Hepatocyte (in vitro differentiated cells): Measurements from ENCODE around the gene UXS1. TPM values are rescaled to one million over a fixed set of nuclear protein-coding genes. Genes with fewer than 3 reads are reported as not detected.

Experiments
- DNase-seq: peaks from one replicate; pipeline ENCODE4 v3.0.0-alpha.2; 2016; ENCODE audit warnings: low spot score
- H2AFZ ChIP-seq: fragments of 200-600 bp; sonication (generic); 2 replicates; pipeline ENCODE4 v1.6.0; 2016; ENCODE audit warnings: antibody characterized with exemption, mild to moderate bottlenecking
- H3K27ac ChIP-seq: fragments of 200-600 bp; sonication (generic); 2 replicates; pipeline ENCODE4 v1.5.1; 2016; ENCODE audit warnings: mild to moderate bottlenecking
- H3K27me3 ChIP-seq: fragments of 200-600 bp; sonication (generic); 2 replicates; pipeline ENCODE4 v1.6.1; 2016
- H3K36me3 ChIP-seq: fragments of 200-600 bp; sonication (generic); replicated peaks from 2 replicates; pipeline ENCODE4 v1.5.1; 2016; ENCODE audit warnings: low read depth; ENCODE audit not compliant: insufficient read depth
- H3K4me1 ChIP-seq: fragments of 200-600 bp; sonication (generic); 2 replicates; pipeline ENCODE4 v1.5.1; 2016; ENCODE audit warnings: mild to moderate bottlenecking, moderate library complexity; ENCODE audit not compliant: insufficient read depth
- H3K4me2 ChIP-seq: fragments of 200-600 bp; sonication (generic); 2 replicates; pipeline ENCODE4 v1.6.0; 2016
- H3K4me3 ChIP-seq: fragments of 200-600 bp; sonication (generic); 2 replicates; pipeline ENCODE4 v1.5.1; 2016; ENCODE audit warnings: mild to moderate bottlenecking
- H3K79me2 ChIP-seq: fragments of 200-600 bp; sonication (generic); 2 replicates; pipeline ENCODE4 v1.6.0; 2017; ENCODE audit warnings: mild to moderate bottlenecking
- H3K9me2 ChIP-seq: fragments of 200-600 bp; sonication (generic); replicated peaks from 2 replicates; pipeline ENCODE4 v1.6.0; 2017; ENCODE audit warnings: mild to moderate bottlenecking; ENCODE audit not compliant: insufficient read depth
- H3K9me3 ChIP-seq: fragments of 200-600 bp; sonication (generic); 2 replicates; pipeline ENCODE4 v1.5.1; 2016; ENCODE audit warnings: low read depth, mild to moderate bottlenecking
- H4K20me1 ChIP-seq: fragments of 200-600 bp; sonication (generic); 2 replicates; pipeline ENCODE4 v1.6.0; 2016; ENCODE audit warnings: mild to moderate bottlenecking; ENCODE audit not compliant: insufficient read depth, poor library complexity, severe bottlenecking
- EZH2 ChIP-seq: fragments of 200-600 bp; sonication (generic); IDR thresholded peaks from 2 replicates; pipeline ENCODE4 v1.6.1; 2016; ENCODE audit warnings: antibody characterized with exemption, mild to moderate bottlenecking, borderline replicate concordance
- EZH2phosphoT487 ChIP-seq: fragments of 200-600 bp; sonication (generic); IDR thresholded peaks from one replicate; pipeline ENCODE4 v1.6.1; 2018; ENCODE audit warnings: antibody characterized with exemption, mild to moderate bottlenecking, low read depth, moderate library complexity; ENCODE audit not compliant: unreplicated experiment, severe bottlenecking
- WGBS: methylation state at CpG from one replicate; pipeline ENCODE4 v1.1.6; 2016; ENCODE audit warnings: low lambda C conversion rate; ENCODE audit errors: missing lambda C conversion rate; 5-methylcytosine and 5-hydroxymethylcytosine counted together
- polyA plus RNA-seq: library from polyadenylated mRNA; unstranded; fragments of >200 nt; fragmentation: Nextera tagmentation; extraction: Ambion mirVana; gene quantifications from 2 replicates; pipeline ENCODE4 v1.2.1, GENCODE V29; 2016
- total RNA-seq: library from RNA; depleted of rRNA; stranded (reverse); fragments of >200 nt; gene quantifications from 2 replicates; pipeline ENCODE4 v1.2.3, GENCODE V29; 2014
- TF ChIP-seq, protein P1 (sequence below): fragments of 200-600 bp; sonication (generic); IDR thresholded peaks from 2 replicates; pipeline ENCODE4 v1.5.1; 2016; ENCODE audit warnings: antibody characterized with exemption, mild to moderate bottlenecking; ENCODE audit not compliant: poor library complexity

UXS1 gene
- total and polyA plus RNA-seq, 2 experiments from 2014 or later = 46.5 to 83.2 TPM

- H3K4me3 ChIP-seq = no peak overlapping the region
- TF ChIP-seq EZH2phosphoT487 (no peak), EZH2 (no peak)
- TF ChIP-seq, protein P1, sequence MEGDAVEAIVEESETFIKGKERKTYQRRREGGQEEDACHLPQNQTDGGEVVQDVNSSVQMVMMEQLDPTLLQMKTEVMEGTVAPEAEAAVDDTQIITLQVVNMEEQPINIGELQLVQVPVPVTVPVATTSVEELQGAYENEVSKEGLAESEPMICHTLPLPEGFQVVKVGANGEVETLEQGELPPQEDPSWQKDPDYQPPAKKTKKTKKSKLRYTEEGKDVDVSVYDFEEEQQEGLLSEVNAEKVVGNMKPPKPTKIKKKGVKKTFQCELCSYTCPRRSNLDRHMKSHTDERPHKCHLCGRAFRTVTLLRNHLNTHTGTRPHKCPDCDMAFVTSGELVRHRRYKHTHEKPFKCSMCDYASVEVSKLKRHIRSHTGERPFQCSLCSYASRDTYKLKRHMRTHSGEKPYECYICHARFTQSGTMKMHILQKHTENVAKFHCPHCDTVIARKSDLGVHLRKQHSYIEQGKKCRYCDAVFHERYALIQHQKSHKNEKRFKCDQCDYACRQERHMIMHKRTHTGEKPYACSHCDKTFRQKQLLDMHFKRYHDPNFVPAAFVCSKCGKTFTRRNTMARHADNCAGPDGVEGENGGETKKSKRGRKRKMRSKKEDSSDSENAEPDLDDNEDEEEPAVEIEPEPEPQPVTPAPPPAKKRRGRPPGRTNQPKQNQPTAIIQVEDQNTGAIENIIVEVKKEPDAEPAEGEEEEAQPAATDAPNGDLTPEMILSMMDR = no peak
- H3K4me1 ChIP-seq = peaks cover 6% of the 10 kb centered on the region
- no peak overlapping the region for H3K27ac ChIP-seq
- 75% methylated on average over 8 of the region's 8 CpGs for WGBS
- DNase-seq = no peak
- no peak overlapping the region for H2AFZ ChIP-seq
- no peaks in the 10 kb centered on the region for H3K27me3 ChIP-seq
- H4K20me1 ChIP-seq = peaks cover 2% of the 10 kb centered on the region
- H3K79me2 ChIP-seq = peaks cover 95% of the 10 kb centered on the region
- H3K9me3 ChIP-seq = no peaks in the 10 kb centered on the region
- peaks cover 3% of the 10 kb centered on the region for H3K36me3 ChIP-seq
- no peak overlapping the region for H3K4me2 ChIP-seq
- no peaks in the 10 kb centered on the region for H3K9me2 ChIP-seq
Measured at GRCh38 chr2:106185475-106186184, 8.5 kb downstream of the UXS1 start.

GRCh38 chr2:106184857-106185256 is 9.2 kb downstream of the UXS1 start:
- Histone ChIP-seq H3K4me3 (no peak overlapping the region), H3K9me3 (no peaks in the 10 kb centered on the region), H4K20me1 (peaks cover 2% of the 10 kb centered on the region), H3K9me2 (no peaks in the 10 kb centered on the region), H2AFZ (no peak overlapping the region), H3K36me3 (peaks cover 3% of the 10 kb centered on the region), H3K79me2 (peaks cover 95% of the 10 kb centered on the region), H3K4me2 (no peak overlapping the region), H3K27me3 (no peaks in the 10 kb centered on the region), H3K27ac (no peak overlapping the region), H3K4me1 (peaks cover 13% of the 10 kb centered on the region)
- TF ChIP-seq EZH2phosphoT487 (no peak), EZH2 (no peak)
- TF ChIP-seq, protein P1 = no peak
- DNase-seq = no peak
- 100% methylated on average over 1 of the region's 1 CpG for WGBS

GRCh38 chr2:106184394-106184793 is 9.7 kb downstream of the UXS1 start:
- TF ChIP-seq EZH2phosphoT487 = no peak
- TF ChIP-seq, protein P1 = no peak
- no peak for TF ChIP-seq EZH2
- 97% methylated on average over 2 of the region's 2 CpGs for WGBS
- peaks cover 95% of the 10 kb centered on the region for H3K79me2 ChIP-seq
- no peak overlapping the region for H3K27ac ChIP-seq
- H3K27me3 ChIP-seq = no peaks in the 10 kb centered on the region
- no peak overlapping the region for H2AFZ ChIP-seq
- H3K4me1 ChIP-seq = peaks cover 17% of the 10 kb centered on the region
- H3K9me2 ChIP-seq = no peaks in the 10 kb centered on the region
- no peaks in the 10 kb centered on the region for H3K9me3 ChIP-seq
- no peak overlapping the region for H3K4me2 ChIP-seq
- no peak overlapping the region for H3K4me3 ChIP-seq
- H3K36me3 ChIP-seq = peaks cover 3% of the 10 kb centered on the region
- no peak for DNase-seq
- peaks cover 2% of the 10 kb centered on the region for H4K20me1 ChIP-seq
